Hematopoietic multipotent progenitor cell treated with erythropoietin and hydrocortisone succinate and interleukin-3 and kit ligand, for 6 days (in vitro differentiated cells): ENCODE measurements around the gene CCL18.
"Not testable (repeated sequence)": the region's sequence is repeated elsewhere in the genome, so short reads cannot be mapped to it uniquely, and the experiment has no call there.

Source experiments
- DNase-seq: peaks from one replicate; pipeline ENCODE4 v3.0.0-alpha.2; 2015

The CCL18 gene

GRCh38 chr17:36104701-36105181, 40.7 kb downstream of the CCL18 start:
- no peak for DNase-seq

- DNase-seq = no peak
Measured at GRCh38 chr17:36105781-36106492, 41.9 kb downstream of the CCL18 start.

- no peak for DNase-seq
Measured at GRCh38 chr17:36106493-36106835, 42.4 kb downstream of the CCL18 start.

- DNase-seq = no peak
Measured at GRCh38 chr17:36107660-36108059, 43.6 kb downstream of the CCL18 start.

- DNase-seq = not testable (repeated sequence)
Measured at GRCh38 chr17:36108265-36108664, 44.2 kb downstream of the CCL18 start.

GRCh38 chr17:36111068-36111490, 47.0 kb downstream of the CCL18 start:
- peak; percentile 16 for DNase-seq

GRCh38 chr17:36112572-36112971, 48.5 kb downstream of the CCL18 start:
- no peak for DNase-seq

GRCh38 chr17:36113131-36113530, 49.1 kb downstream of the CCL18 start:
- DNase-seq = not testable (repeated sequence)

GRCh38 chr17:36114971-36115648, 51.0 kb downstream of the CCL18 start:
- not testable (repeated sequence) for DNase-seq

GRCh38 chr17:36115649-36115977, 51.5 kb downstream of the CCL18 start:
- not testable (repeated sequence) for DNase-seq

- no peak for DNase-seq
Measured at GRCh38 chr17:36117505-36118382, 53.7 kb downstream of the CCL18 start.

GRCh38 chr17:36118477-36119353, 54.6 kb downstream of the CCL18 start:
- no peak for DNase-seq

- DNase-seq = no peak
Measured at GRCh38 chr17:36120221-36120620, 56.1 kb downstream of the CCL18 start.

- not testable (repeated sequence) for DNase-seq
Measured at GRCh38 chr17:36121099-36121498, 57.0 kb downstream of the CCL18 start.
